ENCODE results near the gene IGFBP5.

IGFBP5 gene

DNA sequence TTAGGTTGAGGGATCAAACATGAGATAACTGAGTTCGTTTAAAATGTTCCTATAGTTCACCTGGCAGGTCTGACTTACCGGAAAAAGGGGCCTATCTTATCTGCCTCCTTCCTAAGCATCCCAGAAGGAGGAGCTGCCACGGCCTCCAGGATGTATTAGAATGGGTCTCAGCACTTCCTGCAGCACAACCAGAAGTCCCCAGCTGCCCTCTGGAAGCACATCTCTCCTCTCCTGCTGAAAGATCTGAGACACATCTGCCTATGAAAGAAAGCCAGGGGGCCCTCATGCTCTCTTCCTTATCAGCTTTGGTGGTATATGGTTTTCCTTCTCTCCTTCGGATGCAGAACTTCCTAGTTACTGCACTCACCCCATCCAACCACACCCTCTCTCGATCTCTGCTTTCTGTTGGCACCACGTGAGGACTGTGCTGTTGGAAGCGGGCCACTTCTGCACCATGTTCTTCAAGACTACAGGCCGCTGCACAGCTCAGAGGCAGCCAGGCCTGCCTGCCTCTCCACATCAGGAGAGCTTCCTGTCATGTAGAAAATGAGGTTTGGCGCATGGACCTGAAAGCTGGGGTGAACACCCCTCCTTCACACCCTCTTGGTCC lies 6.5 kb downstream of the IGFBP5 start:
- H3K36me3 ChIP-seq (ENCODE audit: insufficient read depth, low read length) = 0 out of 2 replicates have a peak, but pooled peaks cover 4% of the 10 kb centered on the region
- no peak for DNase-seq (ENCODE audit: low read depth, low spot score)
- H3K9me3 ChIP-seq (ENCODE audit: low read depth, low read length) = no peaks in the 10 kb centered on the region
- H3K4me3 ChIP-seq = no peak overlapping the region
- H3K27ac ChIP-seq = no peak overlapping the region
- H3K9ac ChIP-seq (ENCODE audit: insufficient read length) = no peak overlapping the region
- TF ChIP-seq POLR2AphosphoS5 (IDR thresholded peaks at IDR 0.05; ENCODE audit: borderline replicate concordance, low read depth, low read length) (no peak), FOXP2 (optimal IDR thresholded peaks at IDR 0.05; ENCODE audit: control extremely low read depth, extremely low read length, insufficient read depth) (no peak), EZH2 (IDR thresholded peaks at IDR 0.05) (no peak)

DNA sequence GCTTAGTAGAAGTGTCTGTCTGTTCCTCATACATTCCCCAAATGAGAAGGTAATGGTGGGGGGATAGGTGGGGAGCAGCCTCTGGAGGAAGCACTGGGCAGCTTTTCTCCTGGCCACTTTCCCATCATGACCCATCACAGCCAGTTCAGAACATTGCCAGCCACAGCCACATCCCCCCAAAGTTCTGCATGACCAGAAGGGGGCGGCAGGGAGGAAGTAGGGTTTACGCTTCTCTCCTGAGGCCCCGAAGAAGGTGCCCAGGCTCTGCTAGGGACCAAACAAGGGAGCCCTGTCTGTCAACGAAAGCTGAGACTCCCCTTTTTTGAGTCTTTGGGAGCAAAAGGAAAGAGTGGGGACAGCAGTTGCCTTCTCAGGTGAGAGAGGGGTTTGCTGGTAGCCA lies 7.7 kb downstream of the IGFBP5 start:
- DNase-seq (ENCODE audit: low read depth, low spot score) = no peak
- Histone ChIP-seq H3K9me3 (ENCODE audit: low read depth, low read length) (no peaks in the 10 kb centered on the region), H3K36me3 (ENCODE audit: insufficient read depth, low read length) (0 out of 2 replicates have a peak, but pooled peaks cover 4% of the 10 kb centered on the region), H3K4me3 (no peak overlapping the region), H3K9ac (ENCODE audit: insufficient read length) (no peak overlapping the region), H3K27ac (no peak overlapping the region)
- no peak for TF ChIP-seq POLR2AphosphoS5 (IDR thresholded peaks at IDR 0.05; ENCODE audit: borderline replicate concordance, low read depth, low read length)
- no peak for TF ChIP-seq EZH2 (IDR thresholded peaks at IDR 0.05)

DNA sequence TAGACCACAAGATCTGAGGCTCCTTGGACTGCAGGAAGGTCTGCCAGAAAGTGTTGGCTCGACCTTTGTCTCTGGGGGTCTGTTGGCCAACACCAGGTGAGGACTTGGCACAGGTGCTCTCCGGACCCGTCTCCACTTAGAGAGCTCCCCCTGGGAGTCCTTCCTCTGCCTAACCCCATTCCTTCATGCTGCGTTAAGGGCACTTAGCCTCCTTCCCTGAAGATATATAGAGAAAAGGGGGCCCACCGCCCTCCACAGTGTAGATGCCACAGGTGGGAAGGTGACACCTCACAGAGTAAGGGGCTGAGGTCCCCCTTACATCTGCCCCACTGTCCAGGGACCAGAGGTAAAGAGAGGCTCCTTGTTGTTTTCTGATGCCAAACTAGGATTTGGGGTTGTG lies 8.2 kb downstream of the IGFBP5 start:
- 0 out of 2 replicates have a peak, but pooled peaks cover 4% of the 10 kb centered on the region for H3K36me3 ChIP-seq (ENCODE audit: insufficient read depth, low read length)
- no peak overlapping the region for H3K4me3 ChIP-seq
- no peak for TF ChIP-seq FOXP2 (optimal IDR thresholded peaks at IDR 0.05; ENCODE audit: control extremely low read depth, extremely low read length, insufficient read depth)
- no peak for TF ChIP-seq EZH2 (IDR thresholded peaks at IDR 0.05)
- TF ChIP-seq POLR2AphosphoS5 (IDR thresholded peaks at IDR 0.05; ENCODE audit: borderline replicate concordance, low read depth, low read length) = no peak
- no peak overlapping the region for H3K9ac ChIP-seq (ENCODE audit: insufficient read length)
- no peak overlapping the region for H3K27ac ChIP-seq
- no peak for DNase-seq (ENCODE audit: low read depth, low spot score)
- no peaks in the 10 kb centered on the region for H3K9me3 ChIP-seq (ENCODE audit: low read depth, low read length)

DNA sequence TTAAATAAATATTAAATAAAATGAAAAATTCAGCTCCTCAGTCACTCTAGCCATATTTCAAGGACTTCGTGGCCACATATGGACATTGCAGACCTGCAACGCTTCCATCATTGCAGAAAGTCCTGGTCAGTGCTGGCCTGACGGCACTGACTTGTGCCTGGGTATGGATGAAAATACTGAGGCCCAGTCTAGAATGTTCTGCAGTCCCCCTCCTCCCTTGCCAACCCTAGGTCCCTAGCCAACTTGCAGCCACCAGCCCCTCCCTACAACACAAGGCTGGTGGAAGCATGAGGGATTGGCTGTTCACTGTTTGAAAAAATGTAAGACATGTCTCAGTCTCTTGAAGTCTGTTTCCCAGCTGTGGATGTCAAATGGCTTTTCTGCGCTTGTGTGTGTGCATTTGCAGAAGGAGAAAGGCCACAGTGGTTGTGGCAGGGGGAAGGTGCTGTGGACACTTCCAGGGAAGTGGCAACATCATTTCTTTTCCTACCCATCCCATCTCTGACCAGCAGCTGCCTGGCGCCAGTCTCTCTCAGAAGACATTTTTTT lies 9.9 kb downstream of the IGFBP5 start:
- Histone ChIP-seq H3K36me3 (ENCODE audit: insufficient read depth, low read length) (0 out of 2 replicates have a peak, but pooled peaks cover 4% of the 10 kb centered on the region), H3K4me3 (no peak overlapping the region), H3K9me3 (ENCODE audit: low read depth, low read length) (no peaks in the 10 kb centered on the region), H3K9ac (ENCODE audit: insufficient read length) (no peak overlapping the region), H3K27ac (no peak overlapping the region)
- no peak for TF ChIP-seq EZH2 (IDR thresholded peaks at IDR 0.05)
- TF ChIP-seq POLR2AphosphoS5 (IDR thresholded peaks at IDR 0.05; ENCODE audit: borderline replicate concordance, low read depth, low read length) = no peak
- no peak for TF ChIP-seq FOXP2 (optimal IDR thresholded peaks at IDR 0.05; ENCODE audit: control extremely low read depth, extremely low read length, insufficient read depth)
- DNase-seq (ENCODE audit: low read depth, low spot score) = no peak

DNA sequence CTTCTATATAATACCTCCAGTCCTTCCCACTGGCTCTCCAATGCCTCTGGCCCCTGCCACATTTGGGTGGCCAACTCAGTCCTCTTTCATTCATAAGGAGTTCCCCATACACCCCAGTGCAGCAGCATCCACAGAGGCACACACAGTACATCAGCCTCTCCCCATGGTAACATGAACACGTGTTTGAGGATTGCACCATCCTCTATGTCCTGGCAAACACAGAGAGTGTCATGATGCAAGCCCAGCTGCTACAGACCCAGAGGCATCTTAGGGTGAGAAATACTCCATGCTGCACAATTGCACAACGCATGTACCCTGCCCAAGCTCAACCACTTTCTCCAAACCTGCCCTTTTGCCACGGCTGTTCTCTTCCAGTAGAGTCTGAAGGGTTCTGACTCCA lies 11.5 kb downstream of the IGFBP5 start:
- 0 out of 2 replicates have a peak, but pooled peaks cover 4% of the 10 kb centered on the region for H3K36me3 ChIP-seq (ENCODE audit: insufficient read depth, low read length)
- DNase-seq (ENCODE audit: low read depth, low spot score) = no peak
- no peak overlapping the region for H3K4me3 ChIP-seq
- no peak for TF ChIP-seq POLR2AphosphoS5 (IDR thresholded peaks at IDR 0.05; ENCODE audit: borderline replicate concordance, low read depth, low read length)
- TF ChIP-seq FOXP2 (optimal IDR thresholded peaks at IDR 0.05; ENCODE audit: control extremely low read depth, extremely low read length, insufficient read depth) = no peak
- no peak for TF ChIP-seq EZH2 (IDR thresholded peaks at IDR 0.05)
- no peaks in the 10 kb centered on the region for H3K9me3 ChIP-seq (ENCODE audit: low read depth, low read length)
- no peak overlapping the region for H3K27ac ChIP-seq
- H3K9ac ChIP-seq (ENCODE audit: insufficient read length) = no peak overlapping the region

DNA sequence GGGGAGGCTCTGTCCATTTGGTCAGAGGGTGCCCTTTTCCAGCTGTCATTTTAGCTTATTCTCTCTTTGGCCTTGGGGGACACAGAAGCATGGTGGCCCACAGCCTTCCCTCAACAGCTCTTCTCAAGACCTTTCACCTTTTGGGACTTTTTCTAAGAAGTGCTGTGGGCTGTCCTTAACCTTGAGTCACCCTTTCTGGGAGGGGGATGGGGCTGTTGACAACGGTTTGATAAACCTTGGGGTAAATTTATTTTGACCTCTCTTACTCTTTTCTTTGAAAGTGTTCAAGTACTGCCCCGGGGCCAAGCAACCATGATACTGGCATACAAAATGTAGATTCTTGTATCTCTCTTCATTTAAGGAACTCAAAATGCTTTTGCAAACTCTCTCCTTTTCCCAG lies 13.7 kb downstream of the IGFBP5 start:
- Histone ChIP-seq H3K27ac (no peak overlapping the region), H3K4me3 (no peak overlapping the region), H3K9ac (ENCODE audit: insufficient read length) (no peak overlapping the region), H3K36me3 (ENCODE audit: insufficient read depth, low read length) (no peaks in the 10 kb centered on the region), H3K9me3 (ENCODE audit: low read depth, low read length) (no peaks in the 10 kb centered on the region)
- DNase-seq (ENCODE audit: low read depth, low spot score) = no peak
- TF ChIP-seq EZH2 (IDR thresholded peaks at IDR 0.05) (no peak), POLR2AphosphoS5 (IDR thresholded peaks at IDR 0.05; ENCODE audit: borderline replicate concordance, low read depth, low read length) (no peak), FOXP2 (optimal IDR thresholded peaks at IDR 0.05; ENCODE audit: control extremely low read depth, extremely low read length, insufficient read depth) (no peak)

DNA sequence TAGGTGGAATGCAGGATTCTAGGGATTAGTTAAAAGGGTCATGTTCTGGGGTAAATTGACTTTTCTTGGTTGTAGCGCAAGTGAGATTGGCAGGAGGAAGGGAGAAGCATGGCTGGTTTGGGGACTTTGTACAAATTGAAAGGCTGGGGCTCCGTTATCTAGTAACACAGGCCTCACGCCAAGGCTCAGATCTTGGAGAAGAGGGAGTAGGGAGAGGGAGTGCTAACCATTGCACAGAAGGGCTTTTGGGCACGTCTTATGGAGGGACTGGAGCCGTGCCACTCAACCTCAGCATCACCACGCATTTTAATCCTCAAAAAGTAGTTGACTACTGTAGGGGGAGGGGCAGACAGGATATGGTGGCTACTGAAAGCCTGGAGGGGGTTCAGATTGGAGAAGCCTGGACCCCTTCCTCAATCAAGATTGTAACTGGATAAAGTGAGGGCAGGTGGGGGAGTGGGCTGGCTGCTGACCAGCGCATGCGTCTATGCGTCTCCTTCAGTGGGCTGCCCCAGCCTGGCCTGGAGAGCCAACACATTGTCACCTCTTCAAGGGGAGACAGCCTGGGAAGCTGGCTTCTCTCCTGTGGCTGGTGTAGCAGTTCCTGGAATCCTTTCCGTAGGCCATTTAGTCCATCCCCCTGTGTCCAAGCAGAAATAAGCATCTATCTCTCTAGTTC lies 14.3 kb downstream of the IGFBP5 start:
- no peaks in the 10 kb centered on the region for H3K9me3 ChIP-seq (ENCODE audit: low read depth, low read length)
- no peak overlapping the region for H3K9ac ChIP-seq (ENCODE audit: insufficient read length)
- no peak overlapping the region for H3K4me3 ChIP-seq
- no peak for DNase-seq (ENCODE audit: low read depth, low spot score)
- no peak overlapping the region for H3K27ac ChIP-seq
- TF ChIP-seq FOXP2 (optimal IDR thresholded peaks at IDR 0.05; ENCODE audit: control extremely low read depth, extremely low read length, insufficient read depth) = no peak
- no peak for TF ChIP-seq POLR2AphosphoS5 (IDR thresholded peaks at IDR 0.05; ENCODE audit: borderline replicate concordance, low read depth, low read length)
- TF ChIP-seq EZH2 (IDR thresholded peaks at IDR 0.05) = no peak
- H3K36me3 ChIP-seq (ENCODE audit: insufficient read depth, low read length) = no peaks in the 10 kb centered on the region

DNA sequence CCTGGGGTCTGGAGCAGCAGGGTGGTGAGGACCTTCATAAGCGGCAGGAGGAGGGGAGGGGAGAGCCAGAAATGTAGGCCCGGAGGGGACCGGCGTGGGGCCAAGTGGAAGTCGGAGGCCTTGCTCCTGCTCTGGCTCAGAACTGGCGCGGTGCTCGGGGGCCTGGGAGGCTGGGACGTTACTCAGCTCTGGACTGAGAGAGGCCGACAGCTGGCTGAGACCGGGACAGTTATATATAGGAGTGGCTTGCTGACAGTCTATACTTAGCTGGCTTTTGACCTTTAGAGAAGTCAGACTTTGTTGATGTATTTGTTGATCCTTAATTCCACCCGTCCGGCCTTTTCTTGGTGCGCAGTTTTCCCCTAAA lies 15.7 kb downstream of the IGFBP5 start:
- TF ChIP-seq POLR2AphosphoS5 (IDR thresholded peaks at IDR 0.05; ENCODE audit: borderline replicate concordance, low read depth, low read length) (no peak), FOXP2 (optimal IDR thresholded peaks at IDR 0.05; ENCODE audit: control extremely low read depth, extremely low read length, insufficient read depth) (no peak), EZH2 (IDR thresholded peaks at IDR 0.05) (no peak)
- H3K36me3 ChIP-seq (ENCODE audit: insufficient read depth, low read length) = no peaks in the 10 kb centered on the region
- no peak for DNase-seq (ENCODE audit: low read depth, low spot score)
- no peaks in the 10 kb centered on the region for H3K9me3 ChIP-seq (ENCODE audit: low read depth, low read length)
- H3K4me3 ChIP-seq = no peak overlapping the region
- no peak overlapping the region for H3K9ac ChIP-seq (ENCODE audit: insufficient read length)
- no peak overlapping the region for H3K27ac ChIP-seq

Data from SK-N-MC (cell line).